NCI-H345 treated with DMSO at 0.1 percent for 48 hours (cell line): ENCODE data around the gene ZBTB20.
"Not testable (repeated sequence)": the region's sequence is repeated elsewhere in the genome, so short reads cannot be mapped to it uniquely, and the experiment has no call there.

Source experiments
- DNase-seq: peaks from one replicate; lab custom pipeline; 2025; ENCODE audit not compliant: unreplicated experiment; lab: John Stamatoyannopoulos, UW

The ZBTB20 gene

DNA sequence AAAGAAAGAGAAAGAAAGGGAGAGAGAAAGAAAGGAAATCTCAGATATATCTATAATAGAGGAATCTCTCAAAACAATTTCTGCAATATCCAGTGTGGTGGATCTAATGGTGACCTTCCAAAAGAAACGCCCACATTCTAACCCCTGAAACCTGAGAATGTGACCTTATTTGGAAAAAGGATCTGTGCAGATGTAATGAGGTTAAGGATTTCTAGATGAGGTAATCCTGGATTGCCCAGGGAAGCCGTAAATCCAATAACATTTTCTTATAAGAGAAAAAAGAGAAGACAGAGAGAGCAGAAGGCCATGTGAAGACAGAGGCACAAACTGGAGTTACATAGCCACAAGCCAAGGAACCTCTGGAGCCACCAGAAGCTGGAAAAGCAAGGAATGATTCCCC is 307.6 kb downstream of the ZBTB20 start:
- no peak for DNase-seq

DNA sequence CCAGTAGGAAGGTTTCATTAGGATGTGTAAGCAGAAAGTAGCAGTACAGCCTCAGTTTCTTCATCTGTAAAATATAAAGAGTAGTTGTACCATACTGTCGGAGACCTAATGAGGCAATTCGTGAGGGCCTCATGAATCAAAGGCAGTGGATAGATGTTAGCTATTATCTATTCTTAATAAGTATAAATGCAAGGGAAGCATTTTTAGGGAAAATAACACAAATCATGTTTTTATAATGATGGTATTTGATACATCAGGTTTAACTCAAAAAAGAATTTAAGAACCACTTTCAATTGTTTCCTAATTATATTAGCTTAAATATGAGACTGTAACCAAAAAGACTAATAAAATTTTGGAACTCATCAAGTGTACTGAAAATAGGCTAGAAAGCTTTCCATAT is 309.1 kb downstream of the ZBTB20 start:
- no peak for DNase-seq

DNA sequence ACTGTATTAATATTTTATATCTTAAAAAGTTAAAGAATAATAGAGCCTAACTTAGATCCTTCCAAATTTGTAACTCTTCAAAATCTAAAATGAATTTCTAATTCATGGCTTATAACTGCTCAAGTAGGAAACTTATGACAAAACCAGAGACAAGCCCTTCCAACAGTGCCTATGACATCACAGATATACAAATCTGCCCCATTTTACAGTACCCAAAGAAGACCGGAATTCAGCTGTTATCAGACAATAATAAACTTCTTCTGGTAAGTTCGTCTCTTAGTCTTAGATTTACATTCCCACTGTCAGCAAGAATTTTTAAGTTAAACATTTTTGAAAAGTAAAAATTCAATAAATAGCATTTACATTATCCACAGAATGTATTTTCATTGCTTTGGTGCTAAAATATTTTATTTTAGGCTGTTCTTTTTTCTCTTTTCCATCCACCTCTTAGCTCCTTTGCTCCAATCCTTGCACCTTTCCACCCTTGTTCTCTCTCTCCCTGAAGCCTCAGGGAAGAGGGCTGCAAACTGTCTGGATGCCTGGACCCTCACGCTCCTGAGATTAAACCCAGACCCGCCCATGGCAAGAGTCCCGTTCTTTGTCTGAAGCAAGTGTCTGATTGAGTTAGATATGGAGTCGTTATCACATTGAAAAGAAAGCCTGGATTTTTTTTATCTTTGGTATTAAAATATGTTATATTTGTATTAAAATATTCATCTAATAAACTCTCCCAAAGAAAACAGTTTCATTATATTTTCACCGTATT is 312.7 kb downstream of the ZBTB20 start:
- no peak for DNase-seq

DNA sequence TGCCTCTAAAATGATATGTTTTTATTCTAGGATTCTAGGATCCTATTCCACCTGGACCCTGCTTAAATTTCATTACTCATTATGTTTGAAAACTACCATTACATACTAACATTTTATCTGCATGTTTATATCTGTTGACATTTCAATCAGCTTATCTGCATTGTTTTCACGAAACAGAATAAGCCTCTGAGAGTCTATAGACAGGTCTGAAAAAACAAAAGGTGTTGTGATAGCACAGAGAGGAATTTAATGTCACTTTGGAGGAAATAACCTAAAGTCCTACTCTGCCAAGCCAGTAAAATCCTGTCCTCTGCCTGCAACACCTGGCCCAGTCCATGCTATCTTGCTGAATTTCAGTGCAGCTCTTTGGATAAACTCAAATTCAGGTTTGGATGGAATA is 315.2 kb downstream of the ZBTB20 start:
- DNase-seq: no peak

DNA sequence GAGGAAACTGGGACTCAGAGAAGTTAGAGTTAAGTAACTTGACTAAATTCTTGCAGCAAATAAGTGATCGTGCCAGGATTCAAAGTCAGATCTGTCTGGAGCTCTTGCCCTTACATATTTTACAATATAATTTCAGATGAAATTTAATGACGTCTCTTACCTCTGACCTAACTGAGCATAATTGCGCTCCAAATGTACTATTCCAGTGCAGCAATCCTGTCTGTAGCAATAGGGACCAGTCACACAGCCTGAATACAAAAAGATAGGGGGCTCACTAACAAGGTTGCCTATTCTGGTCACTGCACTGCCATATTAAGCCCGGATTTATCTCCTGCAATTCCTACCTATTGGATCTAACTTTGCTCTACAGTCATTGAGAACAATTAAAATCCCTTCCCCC is 316.4 kb downstream of the ZBTB20 start:
- no peak for DNase-seq

DNA sequence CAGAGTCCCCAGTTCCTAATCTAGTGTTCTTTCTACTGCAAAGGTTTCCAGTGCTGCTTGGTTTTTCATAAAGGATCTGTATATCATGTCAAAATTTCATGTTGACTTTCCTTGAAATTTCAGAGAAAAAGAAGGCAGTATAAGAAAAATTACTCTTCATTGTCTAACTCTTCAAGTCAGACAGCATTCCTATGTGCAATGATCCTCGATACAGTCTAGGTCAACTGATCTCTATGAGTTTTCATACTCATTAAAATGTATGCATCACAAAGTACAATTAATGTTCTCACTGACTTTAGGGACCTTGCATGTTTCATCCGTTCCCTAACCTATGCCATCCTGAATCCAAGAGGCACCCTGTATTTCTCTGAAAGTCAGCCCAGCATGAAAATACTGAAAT is 317.3 kb downstream of the ZBTB20 start:
- no peak for DNase-seq

DNA sequence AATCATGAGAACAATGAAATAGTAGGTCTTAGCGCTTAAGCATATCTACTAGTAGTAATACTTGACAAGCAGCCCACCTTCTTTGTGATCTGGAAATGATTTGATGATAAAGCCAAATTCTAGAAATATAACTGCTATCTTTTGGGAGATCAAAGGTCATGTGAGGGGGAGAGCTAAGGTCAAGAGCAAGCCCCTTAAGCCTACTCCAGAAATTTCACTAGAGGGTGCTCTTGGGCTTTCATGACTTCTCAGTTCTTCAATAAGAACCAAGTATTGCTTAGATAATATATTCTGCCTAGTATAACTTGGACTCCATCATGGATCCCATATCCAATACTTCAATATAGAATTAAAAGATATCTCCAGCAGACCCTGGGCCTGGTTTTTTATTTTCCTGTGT is 319.6 kb downstream of the ZBTB20 start:
- peak; percentile 26 for DNase-seq

DNA sequence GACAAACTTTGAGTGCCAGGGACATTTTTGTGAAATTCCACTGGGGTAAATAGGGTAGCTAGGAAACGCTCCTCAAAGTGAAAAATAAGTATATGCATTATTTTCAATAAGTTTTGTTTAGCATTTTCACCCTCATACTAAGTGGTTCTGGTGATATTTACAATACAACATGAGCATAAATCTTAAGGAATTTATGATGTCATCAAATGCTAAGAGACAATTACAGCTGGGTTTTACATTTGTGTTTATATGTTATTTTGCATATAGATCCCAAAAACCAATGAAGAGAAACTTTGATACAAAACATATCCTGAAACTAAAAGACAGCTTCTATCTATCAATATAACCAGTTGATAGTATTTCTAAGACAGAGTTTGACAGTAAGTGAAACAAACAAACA is 323.1 kb downstream of the ZBTB20 start:
- no peak for DNase-seq

DNA sequence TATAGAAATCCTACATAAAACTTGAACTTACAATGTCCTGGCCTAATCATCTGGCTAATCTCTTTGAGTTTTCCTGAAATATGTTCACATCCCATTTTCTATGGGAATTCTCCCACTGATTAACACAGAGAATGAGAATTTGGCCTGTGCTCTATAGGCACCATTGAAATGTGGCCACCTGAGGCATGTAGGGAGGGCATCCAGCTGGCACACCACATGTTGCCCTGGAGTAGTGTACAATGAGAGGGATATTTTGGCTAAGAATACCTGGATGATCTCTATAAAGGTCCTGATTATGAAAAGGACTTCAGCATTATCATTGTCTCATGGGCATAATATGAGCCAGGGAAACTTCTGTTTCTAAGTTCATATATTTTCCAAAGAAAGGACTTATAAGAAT is 324.0 kb downstream of the ZBTB20 start:
- DNase-seq: no peak

DNA sequence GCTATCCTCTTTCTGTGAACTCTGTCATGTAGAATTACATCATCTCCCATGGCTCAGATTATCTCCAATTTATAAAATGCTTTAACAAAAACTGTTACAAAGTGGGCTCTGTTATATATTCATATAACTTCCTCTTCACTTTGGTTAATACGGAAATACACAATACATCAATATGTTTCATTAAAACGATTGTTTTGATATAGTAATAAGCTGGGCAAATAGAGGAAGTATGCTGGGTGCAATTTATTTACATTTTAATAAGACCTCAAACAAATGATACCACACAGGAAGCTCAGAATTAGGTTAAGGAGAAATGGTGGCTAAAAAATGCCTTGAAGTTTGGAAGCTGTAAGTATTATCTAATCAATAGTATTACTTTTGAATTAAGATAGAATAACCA is 331.0 kb downstream of the ZBTB20 start:
- no peak for DNase-seq

DNA sequence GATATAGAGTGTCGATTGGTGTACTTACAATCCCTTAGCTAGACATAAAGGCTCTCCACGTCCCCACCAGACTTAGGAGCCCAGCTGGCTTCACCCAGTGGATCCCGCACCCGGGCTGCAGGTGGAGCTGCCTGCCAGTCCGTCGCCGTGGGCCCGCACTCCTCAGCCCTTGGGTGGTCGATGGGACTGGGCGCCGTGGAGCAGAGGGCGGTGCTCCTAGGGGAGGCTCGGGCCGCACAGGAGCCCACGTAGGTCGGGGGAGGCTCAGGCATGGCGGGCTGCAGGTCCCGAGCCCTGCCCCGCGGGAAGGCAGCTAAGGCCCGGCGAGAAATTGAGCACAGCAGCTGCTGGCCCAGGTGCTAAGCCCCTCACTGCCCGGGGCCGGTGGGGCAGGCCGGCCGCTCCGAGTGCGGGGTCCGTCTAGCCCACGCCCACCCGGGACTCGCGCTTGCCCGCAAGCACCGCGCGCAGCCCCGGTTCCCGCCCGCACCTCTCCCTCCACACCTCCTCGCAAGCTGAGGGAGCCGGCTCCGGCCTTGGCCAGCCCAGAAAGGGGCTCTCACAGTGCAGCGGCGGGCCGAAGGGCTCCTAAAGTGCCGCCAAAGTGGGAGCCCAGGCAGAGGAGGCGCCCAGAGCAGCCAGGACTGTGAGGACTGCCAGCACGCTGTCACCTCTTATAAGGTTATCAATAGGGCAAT is 334.4 kb downstream of the ZBTB20 start:
- not testable (repeated sequence) for DNase-seq

DNA sequence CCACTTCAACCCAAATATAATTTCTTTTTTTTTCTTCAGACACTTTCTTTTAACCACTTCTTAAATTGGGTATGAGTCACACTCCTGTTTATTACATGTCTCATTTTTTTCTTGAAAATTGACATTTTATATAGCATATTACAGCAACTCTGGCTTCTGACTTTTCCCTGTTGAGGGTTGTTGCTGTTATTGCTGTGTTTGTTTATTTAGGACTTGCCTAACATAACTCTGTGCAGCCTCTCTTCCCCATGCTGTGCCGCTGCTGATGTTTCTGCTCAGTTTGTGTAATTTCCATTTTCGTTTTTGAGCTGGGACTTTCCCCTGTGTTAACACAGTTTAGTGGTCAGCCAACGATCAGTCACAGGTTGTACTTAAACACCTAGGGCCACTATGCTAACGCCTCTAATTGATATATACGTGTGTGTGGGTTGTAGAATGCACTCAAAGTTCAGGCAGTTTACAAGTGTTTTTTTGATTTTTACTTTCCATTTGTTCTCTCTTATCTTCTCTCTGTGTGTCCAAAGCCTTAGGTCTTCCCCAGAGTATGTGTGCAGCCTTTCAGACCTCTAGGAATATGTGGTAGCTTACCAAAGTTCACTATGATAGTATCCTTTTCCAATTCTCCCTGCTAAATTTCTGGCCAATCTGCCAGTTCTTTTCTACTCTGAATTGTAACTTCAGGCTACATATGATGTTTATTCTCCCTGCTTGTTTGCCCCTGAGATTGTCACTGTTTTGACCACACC is 337.2 kb downstream of the ZBTB20 start:
- DNase-seq: no peak

DNA sequence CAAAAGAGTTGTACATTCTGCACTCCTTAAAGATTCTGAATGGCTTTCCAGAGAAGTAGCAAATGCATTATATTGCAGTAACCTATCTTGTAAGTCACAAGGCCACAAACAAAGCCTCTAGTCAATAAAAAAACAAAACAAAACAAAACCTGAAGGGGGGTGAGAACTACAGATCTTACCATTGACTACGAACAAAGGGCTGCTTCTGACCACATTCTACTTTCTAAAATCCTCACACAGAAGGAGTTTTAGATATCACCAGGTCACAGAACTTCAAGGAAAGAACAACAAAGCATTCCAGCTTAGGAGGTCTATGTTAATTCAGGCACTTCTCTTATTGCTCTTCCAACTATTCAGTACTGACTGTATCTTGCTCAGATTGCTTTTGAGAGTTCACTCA is 343.0 kb downstream of the ZBTB20 start:
- no peak for DNase-seq

DNA sequence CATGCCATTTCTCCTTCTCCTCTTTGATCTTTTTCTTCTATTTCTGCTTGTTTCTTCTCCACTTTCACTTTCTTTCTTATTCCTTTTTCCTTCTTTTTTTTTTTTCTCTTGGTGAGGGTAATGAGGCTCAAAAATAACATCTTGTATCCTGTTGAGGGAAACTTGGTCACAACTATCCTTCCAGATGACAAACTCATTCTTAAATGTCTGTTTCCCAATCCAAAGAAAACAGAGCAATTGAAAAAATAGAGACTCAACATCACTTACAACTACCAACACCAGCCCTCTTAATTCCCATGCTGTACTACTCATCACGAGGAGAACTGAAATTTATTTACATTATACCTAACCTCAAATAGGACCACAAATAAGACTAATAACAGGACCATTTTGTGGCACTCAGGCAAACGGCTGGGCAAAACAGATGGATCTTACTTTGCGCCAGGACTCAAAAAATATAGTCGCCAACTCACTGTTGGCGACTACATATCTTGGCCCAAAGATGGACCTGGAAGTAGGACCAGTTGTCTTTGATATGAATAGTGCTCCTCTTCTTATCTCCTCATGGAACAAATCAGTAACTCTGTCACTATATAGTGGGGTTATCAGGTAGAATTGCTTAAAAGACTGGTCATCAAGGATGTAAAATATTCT is 343.9 kb downstream of the ZBTB20 start:
- DNase-seq: no peak

DNA sequence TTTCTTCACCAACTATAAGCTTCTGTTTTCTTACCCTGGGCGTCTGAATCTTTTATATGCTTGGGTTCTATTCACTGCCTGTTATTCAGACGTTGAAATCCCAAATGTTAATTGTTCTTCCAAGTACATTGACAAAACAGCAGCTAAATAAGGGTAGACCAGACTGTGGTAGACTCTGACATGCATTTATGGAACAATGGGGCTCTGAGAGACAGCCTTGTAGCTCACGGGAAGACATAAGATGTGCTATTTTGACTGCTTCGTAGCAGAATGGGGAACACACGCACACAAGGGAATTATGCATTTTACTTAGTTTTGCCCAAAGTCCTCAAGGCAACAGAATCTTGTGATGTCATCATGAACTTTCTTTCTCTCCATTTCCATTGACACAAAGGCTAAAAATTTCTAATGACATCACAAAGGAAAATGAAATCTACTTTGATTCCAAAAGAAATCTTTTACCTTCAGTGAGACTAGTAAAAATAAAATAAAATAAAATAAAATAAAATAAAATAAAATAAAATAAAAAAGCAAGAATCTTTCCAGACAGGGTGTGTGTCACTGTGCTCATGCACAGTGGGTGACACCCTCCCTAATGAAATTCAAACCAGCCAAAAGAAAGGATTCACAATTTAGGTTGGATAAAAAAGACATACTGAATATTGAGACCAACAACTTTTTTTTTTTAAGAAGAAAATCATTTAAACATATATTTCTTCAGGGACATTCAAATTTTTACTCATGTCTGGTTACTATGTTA is 346.6 kb downstream of the ZBTB20 start:
- no peak for DNase-seq

DNA sequence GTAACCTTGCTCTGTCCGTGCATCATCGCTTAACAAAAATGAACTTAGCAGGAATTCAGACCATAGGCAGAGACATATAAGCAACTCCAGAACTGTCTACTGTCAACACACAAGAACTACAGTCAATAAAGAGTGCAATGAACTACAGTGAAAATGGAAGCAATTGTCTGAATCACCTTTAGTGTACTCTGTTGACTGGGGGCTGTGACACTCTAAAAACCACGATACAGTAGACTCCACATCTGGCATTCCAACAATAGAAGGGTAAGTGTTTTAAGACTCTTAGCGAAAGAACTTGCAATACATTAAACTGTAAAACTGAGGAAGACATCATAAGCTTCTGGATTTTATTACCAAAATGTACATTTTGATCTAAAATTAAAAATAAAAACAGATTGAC is 347.3 kb downstream of the ZBTB20 start:
- DNase-seq: no peak

DNA sequence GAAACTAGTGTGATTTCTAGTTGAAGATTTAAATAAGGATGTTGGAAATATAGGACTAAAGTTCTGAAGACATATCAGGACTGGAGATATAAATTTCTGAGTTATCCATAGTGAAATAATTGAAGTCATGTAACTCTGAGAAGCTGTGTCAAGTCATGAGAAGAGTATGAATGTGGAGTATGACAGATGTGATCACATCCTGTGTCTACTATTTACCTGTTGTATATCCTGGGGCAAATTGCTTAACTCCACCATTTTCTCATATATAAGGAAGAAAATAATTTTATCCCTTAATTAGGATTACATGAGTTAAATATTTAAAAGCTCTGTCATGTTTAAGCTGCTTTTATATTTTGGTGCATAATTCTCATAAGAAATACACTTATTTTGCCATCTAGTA is 350.3 kb downstream of the ZBTB20 start:
- DNase-seq: no peak

DNA sequence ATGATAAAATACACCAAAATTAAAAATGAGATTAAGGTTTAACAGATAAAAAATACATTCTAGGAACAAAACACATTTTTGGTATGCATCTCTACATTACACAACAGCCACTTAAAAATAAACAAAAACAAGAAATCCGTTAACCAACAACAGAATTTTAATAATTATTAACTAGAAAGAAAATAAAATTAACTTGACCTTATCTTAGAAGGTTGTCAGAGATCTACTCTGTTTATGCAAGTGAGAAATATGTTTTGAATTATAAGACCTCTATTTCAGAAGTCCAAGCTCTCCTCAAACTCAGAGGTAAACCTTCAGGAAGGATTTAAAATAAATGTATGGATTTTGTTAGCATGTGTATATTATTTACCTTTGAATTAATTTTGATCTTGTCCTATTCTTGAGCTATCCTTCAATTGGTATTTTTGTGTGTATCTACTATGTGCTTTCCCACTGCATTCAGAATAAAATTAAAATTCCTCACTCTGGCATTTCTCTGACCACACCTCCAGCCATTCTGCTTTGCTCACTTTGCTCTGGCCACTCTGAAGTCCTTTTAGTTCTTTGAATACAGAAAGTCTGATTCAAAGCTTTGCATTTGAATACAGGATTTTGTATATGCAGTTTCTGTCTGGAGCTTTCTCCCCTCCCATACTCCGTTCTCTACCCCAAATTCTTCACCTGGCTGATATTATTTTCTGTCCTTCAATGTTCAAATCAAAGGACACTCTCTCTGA is 352.0 kb downstream of the ZBTB20 start:
- DNase-seq: no peak

DNA sequence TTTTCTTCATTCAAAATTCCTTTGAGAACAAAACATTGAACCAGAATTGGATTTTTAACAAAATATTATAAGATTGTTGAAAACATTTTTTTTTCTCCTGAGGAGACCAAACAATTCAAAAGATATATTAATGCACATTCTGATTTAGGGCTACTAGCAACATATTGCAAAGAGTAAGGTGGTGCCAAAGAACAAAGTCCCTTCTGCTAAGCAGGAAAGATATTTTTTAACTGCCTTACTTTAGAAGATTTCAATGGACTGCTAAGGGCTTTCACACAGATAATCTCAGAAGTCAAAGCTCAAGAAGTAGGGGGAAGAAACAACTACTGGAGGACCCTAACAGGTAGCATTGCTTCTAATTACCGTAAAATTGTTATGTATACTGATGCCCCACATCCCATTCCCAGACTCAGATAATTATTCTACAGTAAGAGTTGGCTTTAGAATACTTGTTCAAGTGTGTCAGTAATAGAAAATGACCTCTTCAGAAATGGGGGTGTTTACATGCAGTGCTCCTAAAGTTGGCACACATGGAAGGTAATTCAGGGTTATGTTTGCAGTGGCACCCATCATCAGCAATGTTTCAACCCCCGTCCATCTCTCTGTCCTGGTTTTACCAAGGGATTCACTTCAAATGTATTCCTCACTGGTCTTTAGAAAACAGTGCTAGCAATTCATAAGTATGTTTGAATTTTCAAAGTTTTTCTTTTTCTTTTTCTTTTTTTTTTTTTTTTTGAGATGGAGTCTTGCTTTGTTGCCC is 354.7 kb downstream of the ZBTB20 start:
- no peak for DNase-seq
